ENCODE data around the gene CXCL3.

DNA sequence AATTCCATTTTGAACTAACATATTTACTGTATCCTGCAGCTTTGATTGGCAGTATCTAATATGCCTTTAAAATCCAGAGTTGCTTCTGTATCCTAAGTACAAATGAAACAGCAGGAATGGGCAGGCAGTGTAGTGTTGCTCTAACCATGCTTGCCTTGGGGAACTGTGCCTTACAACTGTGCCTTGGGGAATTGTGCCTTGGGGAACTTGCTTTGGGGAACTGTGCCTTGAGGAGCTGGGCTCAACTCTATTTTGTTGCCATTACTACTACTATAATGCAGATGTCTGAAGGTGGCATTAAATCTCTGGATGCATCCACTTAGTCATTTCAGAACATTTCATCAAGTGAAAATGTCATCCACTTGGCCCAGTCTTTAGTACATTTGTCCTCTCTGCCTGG, 6.9 kb downstream of the CXCL3 start:
- no peak for TF ChIP-seq SIN3A (IDR thresholded peaks at IDR 0.05; ENCODE audit: low read depth)
- no peak for TF ChIP-seq POLR2A (IDR thresholded peaks at IDR 0.05; ENCODE audit: borderline replicate concordance, extremely low read depth, insufficient read depth, insufficient read length)
- no peak for TF ChIP-seq FOSL1 (IDR thresholded peaks at IDR 0.05; ENCODE audit: low read depth)
- TF ChIP-seq EZH2 (IDR thresholded peaks at IDR 0.05): no peak
- TF ChIP-seq POLR2AphosphoS5 (IDR thresholded peaks at IDR 0.05; ENCODE audit: low read depth, low read length): no peak
- TF ChIP-seq, protein P1, sequence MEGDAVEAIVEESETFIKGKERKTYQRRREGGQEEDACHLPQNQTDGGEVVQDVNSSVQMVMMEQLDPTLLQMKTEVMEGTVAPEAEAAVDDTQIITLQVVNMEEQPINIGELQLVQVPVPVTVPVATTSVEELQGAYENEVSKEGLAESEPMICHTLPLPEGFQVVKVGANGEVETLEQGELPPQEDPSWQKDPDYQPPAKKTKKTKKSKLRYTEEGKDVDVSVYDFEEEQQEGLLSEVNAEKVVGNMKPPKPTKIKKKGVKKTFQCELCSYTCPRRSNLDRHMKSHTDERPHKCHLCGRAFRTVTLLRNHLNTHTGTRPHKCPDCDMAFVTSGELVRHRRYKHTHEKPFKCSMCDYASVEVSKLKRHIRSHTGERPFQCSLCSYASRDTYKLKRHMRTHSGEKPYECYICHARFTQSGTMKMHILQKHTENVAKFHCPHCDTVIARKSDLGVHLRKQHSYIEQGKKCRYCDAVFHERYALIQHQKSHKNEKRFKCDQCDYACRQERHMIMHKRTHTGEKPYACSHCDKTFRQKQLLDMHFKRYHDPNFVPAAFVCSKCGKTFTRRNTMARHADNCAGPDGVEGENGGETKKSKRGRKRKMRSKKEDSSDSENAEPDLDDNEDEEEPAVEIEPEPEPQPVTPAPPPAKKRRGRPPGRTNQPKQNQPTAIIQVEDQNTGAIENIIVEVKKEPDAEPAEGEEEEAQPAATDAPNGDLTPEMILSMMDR (IDR thresholded peaks at IDR 0.05 in 2 of 3, conservative IDR thresholded peaks at IDR 0.05 in 1 of 3; ENCODE audit: borderline replicate concordance in 1 of 3, insufficient read depth in 1 of 3, low read depth in 2 of 3, low read length in 2 of 3): no peak

Data from HCT116 (cell line).